GM18507 (cell line): Measurements from ENCODE around the gene CDC6.

Experiments
- DNase-seq: peaks from one replicate; pipeline ENCODE4 v3.0.0; 2011; ENCODE audit warnings: low read depth; ENCODE audit not compliant: insufficient read length; ENCODE audit errors: extremely low spot score
- FAIRE-seq: peaks from 2 replicates; lab custom pipeline; 2011; peaks lifted over from hg19 to GRCh38; lab: Jason Lieb, UNC

Gene CDC6, protein sequence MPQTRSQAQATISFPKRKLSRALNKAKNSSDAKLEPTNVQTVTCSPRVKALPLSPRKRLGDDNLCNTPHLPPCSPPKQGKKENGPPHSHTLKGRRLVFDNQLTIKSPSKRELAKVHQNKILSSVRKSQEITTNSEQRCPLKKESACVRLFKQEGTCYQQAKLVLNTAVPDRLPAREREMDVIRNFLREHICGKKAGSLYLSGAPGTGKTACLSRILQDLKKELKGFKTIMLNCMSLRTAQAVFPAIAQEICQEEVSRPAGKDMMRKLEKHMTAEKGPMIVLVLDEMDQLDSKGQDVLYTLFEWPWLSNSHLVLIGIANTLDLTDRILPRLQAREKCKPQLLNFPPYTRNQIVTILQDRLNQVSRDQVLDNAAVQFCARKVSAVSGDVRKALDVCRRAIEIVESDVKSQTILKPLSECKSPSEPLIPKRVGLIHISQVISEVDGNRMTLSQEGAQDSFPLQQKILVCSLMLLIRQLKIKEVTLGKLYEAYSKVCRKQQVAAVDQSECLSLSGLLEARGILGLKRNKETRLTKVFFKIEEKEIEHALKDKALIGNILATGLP

DNA sequence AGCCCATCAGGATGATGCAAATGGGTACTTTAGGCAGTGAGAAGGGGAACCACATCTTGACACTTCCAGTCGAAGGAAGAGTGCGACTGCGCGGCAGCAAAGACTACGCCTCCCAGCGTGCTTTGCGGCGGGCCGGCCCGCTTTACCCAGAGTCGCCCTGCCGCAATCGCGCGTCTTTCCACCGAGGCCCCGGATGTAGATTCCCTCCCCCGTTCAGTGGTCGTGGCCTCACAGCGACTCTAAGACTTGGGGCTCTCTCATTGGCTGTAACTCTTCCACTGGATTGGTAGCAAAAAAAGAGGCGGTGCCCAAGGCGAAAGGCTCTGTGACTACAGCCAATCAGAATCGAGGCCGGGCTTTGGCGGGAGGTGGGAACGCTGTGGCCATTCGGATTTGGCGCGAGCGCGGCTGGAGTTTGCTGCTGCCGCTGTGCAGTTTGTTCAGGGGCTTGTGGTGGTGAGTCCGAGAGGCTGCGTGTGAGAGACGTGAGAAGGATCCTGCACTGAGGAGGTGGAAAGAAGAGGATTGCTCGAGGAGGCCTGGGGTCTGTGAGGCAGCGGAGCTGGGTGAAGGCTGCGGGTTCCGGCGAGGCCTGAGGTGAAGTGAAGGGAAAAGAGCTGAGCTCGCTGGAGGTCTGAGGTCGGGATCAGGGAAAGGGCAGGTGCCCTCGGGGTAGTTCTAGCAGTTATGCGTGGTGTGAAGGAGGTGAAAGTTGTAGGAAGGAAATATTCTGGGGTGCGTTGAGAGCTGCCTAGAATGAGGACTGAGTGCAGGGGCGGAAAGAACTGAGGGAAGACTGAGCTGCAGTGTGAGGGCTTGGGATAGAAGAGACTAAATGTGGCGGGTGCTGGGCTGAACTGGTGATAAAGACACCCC, at the start of gene CDC6:
TSS of gene CDC6 (plus strand) at position 386 of the 876 bp plus-strand sequence. CDS start 1,542 bp downstream, outside the sequence.
- FAIRE-seq = peak; percentile 97
- DNase-seq = peak; percentile 90

DNA sequence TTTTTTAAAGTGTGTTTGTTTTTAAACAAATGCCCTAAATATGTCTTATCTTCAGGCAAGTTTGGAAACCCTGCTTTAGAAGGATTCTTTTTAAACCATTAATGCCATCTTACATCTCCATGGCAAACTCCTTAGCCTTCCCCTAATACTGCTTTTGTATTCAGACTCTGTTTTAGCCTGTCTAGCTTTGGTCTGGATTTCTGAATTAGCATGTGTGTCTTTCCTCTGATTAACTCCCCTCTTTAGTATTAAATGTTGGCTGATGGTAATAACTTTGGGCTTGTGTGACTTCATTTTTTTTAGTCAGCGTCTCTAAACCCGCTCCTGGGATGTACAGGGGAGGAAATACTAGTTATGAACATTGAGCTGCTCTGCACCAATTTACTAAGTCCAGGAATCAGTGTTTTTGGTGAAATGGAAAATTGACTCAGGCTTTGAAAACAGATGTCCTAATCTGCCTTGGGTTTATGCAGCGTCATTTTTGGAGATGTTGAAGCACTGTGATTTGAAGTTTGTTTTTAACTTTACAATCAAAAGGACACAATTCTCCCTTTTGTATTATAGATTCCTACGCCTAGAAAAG, 46.3 kb upstream of the CDC6 start:
- DNase-seq = no peak
- FAIRE-seq = no peak

DNA sequence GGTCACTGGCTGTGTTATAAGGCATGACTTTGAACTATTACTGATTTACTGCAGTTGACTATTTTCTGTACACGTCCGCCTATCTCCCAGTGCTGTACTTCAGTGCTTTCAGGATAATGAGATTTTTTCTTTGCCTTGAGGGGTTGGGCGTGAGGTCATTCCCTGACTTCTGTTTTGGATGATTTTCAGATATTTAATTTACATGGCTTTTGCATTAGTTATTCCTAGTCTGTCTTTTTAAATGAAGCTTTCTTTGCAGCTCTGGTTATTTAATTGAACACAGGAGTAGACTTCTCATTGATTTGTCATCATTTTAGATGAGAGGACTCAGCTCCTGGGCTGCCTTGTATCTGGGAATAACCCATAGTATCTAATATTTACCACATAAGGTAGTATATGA, 44.9 kb upstream of the CDC6 start:
- no peak for FAIRE-seq

DNA sequence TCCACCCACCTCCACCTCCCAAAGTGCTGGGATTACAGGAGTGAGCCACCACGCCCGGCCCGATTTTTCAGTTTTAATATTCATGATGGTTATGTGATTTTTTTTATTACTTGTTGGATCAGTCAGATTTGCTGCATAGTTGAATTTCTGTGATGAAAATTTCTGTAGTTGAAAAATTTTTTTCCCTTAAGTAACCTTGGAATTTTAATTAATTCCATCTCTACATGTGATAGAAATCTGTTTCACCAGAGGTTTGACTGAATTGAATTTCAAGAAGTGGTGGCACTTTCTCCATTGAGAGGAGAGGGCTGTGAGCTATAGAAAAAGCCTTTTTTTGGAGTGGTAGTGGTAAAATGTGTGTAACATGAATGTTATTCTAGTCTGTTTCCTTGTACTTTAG, 43.9 kb upstream of the CDC6 start:
- FAIRE-seq (no peak), DNase-seq (no peak)

More for the DNA sequence above, 44.9 kb upstream of the CDC6 start:
- DNase-seq = no peak

DNA sequence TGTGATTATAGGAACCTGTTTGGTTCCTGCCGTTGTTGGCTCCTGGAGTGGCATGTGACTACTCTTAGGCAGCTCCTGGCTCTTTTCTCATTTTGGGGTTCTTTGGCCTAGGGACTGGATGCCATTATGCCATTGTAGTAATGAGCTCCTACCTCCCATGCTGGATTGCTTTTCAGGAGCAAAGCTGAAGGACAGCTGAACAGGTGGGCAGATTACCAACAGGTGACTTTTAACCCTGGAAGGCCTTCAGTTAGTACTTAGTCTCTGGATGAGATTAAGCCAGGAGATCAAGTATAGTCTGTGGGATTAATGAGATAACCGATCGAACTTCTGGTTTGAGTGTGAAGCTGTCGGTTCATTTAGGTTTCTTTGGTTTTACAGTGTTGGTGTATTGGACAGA, 43.4 kb upstream of the CDC6 start:
- FAIRE-seq (no peak), DNase-seq (no peak)

DNA sequence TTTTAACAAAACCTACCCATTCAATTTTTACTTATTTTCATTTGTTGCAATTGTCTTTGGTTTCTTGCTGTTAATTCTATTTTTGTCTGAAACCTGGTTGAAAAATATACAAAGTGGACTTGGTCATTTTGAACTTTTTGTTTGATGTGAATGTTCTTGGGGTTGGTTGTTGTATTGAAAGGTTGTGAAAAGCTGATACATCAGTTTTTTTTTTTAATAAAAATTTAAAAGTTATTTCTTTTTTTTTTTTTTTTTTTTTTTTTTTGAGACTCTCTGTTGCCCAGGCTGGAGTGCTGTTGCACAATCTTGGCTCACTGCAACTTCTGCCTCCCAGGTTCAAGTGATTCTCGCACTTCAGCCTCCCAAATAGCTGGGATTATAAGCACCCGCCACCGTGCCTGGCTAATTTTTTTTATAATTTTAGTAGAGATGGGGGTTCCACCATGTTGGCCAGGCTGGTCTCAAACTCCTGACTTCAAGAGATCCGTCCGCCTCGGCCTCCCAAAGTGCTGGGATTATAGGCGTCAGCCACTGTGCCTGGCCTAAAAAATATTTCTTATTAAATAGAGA, 39.7 kb upstream of the CDC6 start:
- DNase-seq = no peak
- FAIRE-seq = no peak

DNA sequence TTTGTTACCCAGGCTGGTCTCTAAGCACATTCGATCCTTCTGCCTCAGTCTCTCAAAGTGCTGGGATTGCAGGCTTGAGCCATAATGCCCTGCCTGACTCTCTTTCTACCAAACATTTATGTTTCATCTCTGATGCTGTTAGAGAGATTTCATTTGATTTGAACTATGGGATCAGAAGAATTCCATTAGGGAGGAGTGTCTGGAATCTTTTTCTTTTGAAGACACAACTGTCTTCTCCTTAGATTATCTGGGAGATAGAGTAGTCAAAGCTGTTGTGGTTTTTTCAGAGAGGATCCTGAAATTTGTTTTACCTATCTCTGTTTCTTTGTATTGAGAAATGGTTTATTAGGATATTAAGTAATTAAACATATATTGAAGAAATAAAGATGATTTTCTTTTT, 39.2 kb upstream of the CDC6 start:
- DNase-seq (no peak), FAIRE-seq (no peak)

DNA sequence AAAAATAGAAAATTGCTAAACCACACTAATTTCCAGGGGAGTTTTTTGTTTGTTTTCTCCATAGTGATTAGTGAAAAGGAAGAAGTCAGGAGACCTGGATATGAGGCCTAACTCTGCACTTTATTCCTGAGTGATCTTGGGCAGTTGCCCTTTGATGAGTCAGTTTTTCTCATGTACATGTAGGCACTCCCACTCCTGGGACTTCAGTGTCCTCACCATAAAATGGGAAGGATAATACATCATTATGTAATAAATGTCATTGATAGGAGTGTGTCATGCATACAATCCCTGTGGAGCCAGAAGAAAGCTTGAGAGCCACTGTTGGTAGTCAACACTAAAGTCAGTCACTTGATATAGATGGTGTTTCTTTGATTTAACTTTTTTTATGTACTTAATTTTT, 36.1 kb upstream of the CDC6 start:
- DNase-seq = no peak

DNA sequence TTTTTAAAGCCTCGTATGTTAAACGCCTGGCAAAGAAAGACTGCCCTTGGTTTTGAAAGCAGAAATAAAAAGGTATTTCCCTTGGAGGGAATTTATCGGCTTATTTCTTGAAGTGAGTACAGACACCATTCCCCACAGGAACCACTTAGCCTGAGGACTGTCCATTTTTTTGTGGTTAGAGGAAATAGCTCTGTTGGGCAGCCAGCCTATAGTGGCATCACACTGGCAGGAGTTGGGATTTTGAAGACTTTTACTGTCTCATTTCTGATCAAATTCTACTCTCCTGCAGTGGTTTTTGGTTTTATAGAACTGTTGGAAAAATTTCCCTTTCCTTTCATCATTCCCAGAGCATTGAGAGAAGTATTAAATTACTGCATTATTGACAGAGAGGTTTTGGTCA, 34.1 kb upstream of the CDC6 start:
- no peak for DNase-seq
- no peak for FAIRE-seq

More for the DNA sequence above, 36.1 kb upstream of the CDC6 start:
- no peak for FAIRE-seq

DNA sequence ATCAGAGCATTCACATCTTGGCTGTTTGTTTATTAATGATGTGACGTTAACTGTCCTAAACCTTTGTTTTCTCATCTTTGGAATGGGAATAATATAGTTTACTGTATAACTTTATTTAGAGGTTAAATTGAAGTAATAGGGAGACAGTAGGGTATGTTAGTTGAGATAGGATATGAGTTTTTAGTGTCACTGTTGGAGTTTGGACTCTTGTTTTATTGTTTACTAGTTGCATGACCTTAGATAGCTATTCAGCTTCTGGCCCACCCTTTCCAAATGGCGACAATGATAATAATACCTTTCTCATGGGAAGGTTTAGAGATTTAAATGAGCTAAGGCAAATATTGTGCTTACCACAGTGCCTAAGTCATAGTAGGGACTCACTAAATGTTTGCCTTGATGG, 28.2 kb upstream of the CDC6 start:
- FAIRE-seq (no peak), DNase-seq (no peak)

DNA sequence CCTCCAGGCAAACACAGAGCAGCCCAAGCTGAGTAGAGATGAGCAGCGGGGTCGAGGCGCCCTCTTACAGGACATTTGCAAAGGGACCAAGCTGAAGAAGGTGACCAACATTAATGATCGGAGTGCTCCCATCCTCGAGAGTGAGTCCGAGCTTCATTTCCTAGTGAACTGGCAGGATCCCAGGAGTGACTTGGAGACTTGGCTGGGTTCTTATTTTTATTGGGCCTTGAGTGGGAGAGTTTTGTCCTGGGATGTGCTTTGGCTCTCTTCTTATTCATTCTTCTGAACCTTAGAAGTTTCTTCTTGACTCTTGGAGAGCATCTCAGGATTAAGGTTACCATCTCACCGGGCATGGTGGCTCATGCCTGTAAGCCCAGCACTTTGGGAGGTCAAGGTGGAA, 27.2 kb upstream of the CDC6 start:
- FAIRE-seq = no peak
- DNase-seq = no peak

DNA sequence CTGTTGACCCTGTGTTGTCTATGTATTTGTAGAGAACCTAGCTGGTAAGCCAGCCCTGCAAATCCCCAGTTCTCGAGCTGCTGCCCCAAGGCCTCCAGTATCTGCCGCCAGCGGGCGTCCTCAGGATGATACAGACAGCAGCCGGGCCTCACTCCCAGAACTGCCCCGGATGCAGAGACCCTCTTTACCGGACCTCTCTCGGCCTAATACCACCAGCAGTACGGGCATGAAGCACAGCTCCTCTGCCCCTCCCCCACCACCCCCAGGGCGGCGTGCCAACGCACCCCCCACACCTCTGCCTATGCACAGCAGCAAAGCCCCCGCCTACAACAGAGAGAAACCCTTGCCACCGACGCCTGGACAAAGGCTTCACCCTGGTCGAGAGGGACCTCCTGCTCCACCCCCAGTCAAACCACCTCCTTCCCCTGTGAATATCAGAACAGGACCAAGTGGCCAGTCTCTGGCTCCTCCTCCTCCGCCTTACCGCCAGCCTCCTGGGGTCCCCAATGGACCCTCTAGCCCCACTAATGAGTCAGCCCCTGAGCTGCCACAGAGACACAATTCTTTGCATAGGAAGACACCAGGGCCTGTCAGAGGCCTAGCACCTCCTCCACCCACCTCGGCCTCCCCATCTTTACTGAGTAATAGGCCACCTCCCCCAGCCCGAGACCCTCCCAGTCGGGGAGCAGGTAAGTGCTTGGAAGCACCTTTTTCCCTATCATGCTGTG, 23.1 kb upstream of the CDC6 start:
- DNase-seq (no peak), FAIRE-seq (no peak)

DNA sequence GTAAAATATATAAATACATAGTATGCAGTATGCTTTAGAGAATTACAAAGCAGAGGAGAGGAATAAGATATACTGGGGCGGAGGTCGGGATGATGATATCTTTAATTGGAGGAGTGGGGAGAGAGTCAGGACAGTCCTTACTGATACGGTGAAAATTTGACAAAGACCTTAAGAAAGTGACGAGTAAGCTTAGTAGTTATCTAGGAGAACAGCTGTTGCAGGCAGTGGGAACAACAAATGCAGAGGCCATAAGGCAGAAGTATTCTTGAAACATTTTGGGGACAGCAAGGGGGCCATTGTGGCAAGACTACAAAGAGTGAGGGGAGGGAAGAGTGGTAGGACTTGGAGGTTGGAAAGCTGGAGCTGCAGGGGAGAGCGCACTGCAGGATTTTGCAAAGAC, 22.3 kb upstream of the CDC6 start:
- DNase-seq (no peak), FAIRE-seq (no peak)

DNA sequence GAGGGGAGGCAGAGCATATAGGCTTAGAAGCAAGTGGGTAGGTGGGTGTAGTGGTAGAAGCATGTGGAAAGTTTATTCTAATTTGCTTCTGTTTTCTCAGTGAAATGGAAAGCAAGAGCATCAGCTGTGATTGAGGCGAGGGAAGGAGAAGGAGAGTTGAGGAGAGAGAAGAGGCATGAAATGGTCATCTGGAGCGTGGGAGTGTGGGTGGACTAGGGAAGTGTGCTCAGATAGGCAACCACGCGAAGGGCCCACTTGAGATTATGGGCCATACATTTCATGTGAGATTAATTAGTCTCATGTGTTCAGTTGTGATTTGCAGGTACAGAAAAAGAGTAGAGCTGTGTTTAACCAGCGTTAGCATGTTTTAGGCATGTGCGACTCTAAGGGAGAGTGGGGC, 20.8 kb upstream of the CDC6 start:
- FAIRE-seq (no peak), DNase-seq (no peak)

DNA sequence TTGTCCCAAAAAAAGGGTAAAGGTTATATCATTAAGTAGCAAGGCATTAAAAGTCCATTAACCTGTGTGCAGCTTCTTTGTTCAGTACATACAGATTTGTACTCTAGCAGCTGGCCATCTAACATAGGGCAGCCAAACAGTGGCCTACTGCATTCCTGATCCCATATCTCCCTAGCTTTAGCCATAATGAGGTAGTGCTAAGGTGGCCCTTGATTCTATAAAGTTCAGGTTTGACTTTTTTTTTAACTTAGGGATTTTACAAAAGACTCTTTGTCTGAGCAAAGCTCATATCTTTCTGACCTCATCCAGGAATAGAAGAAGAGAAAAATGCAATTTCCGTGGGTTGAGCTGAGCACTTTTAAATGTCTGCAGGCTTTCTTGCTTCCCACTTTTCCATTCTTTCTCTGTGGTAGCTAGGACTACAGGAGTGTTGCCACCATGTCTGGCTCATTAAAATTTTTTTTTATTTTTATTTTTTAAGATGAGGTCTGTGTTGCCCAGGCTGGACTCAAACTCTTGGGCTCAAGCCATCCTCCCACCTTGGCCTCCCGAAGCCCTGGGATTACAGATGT, 19.5 kb upstream of the CDC6 start:
- FAIRE-seq (no peak), DNase-seq (no peak)

DNA sequence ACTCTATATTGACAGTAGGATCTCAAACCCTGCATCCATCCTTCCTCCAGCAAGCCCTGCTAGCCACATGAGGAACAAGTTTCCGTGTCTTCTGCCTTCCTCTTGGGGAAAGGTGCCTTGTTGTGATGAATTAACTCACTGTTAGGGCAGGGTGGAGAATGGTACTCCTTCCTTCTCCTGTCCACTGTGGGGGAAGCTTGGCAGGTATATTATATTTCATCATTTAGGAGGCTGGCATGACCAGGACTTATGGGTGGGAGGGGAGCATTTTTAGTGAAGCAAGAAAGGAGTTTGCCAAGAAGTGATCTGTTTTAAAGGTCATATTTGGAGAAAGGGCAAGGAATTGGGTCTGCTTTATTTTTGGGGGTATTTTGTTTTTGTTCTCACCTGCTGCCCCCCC, 9.3 kb upstream of the CDC6 start:
- no peak for FAIRE-seq
- no peak for DNase-seq

DNA sequence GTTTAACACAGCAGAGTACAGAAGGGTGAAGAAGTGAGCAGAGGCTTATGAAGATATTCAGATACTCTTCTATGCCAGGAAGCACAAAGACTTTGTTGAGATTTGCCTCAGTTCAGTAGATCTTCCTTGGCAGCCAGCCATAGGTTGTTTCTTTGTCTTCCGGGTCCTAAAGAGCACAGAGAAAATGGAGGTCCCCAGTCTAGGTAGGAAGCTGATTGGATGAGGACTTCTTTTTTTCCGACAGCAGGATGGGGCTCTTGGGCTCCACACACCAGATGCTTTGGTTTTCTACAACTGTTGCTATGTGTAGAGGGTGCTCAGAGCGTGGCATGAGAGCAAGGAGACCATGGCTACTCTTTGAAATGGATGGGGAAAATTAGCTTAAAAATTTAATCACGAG, 8.3 kb upstream of the CDC6 start:
- DNase-seq (no peak), FAIRE-seq (no peak)

DNA sequence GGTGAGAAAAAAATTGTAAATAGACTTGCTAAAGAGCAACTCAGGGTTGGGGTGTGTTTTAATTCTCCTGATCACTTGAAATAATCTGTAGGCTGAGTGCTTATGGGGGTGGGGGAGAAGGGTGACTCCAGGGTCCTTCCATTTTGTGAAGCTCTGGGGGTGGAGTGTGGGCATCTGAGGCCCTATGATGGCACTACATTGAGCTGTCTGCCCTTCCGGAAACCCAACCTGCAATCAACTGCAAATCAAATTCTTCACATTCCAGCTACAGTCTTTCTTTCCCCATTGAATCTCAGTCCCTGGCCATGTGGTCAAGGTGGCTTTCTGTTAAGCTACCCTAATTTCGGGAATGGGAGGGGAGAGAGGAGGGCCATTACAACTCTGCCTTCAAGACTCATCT, 6.0 kb upstream of the CDC6 start:
- no peak for FAIRE-seq
- no peak for DNase-seq

DNA sequence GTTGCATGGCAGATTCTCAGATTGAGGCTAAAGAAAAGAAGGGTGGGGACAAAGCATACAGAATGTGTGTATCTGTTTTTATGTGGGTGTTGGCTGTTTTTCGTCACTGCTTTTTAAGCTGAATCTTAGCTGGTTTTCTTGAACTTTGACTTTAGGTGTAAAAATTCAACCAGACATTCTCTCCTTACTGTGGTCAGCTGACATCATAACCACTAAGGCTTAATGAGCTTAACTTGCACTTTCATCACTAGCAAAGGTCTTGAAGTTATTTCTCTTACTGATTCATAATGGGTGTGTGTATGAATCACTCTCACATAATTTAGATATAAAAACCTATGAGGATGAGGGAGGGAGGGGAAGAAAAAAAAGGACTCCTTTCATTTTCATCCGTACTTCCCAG, 4.0 kb upstream of the CDC6 start:
- DNase-seq (no peak), FAIRE-seq (no peak)
